ENCODE data around the gene TM7SF2.

GRCh38 chr11:65111744-65112545 lies at the start of gene TM7SF2:
- TF ChIP-seq, protein P1, sequence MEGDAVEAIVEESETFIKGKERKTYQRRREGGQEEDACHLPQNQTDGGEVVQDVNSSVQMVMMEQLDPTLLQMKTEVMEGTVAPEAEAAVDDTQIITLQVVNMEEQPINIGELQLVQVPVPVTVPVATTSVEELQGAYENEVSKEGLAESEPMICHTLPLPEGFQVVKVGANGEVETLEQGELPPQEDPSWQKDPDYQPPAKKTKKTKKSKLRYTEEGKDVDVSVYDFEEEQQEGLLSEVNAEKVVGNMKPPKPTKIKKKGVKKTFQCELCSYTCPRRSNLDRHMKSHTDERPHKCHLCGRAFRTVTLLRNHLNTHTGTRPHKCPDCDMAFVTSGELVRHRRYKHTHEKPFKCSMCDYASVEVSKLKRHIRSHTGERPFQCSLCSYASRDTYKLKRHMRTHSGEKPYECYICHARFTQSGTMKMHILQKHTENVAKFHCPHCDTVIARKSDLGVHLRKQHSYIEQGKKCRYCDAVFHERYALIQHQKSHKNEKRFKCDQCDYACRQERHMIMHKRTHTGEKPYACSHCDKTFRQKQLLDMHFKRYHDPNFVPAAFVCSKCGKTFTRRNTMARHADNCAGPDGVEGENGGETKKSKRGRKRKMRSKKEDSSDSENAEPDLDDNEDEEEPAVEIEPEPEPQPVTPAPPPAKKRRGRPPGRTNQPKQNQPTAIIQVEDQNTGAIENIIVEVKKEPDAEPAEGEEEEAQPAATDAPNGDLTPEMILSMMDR (IDR thresholded peaks at IDR 0.05) = peak in 2 of 4 experiments; percentile 1 to 4
- peak; percentile 39 to 61 for TF ChIP-seq POLR2A (IDR thresholded peaks at IDR 0.05)
- TF ChIP-seq EP300 (IDR thresholded peaks at IDR 0.05) = no peak

Measured in gastroesophageal sphincter (tissue), 3 donors.